ENCODE results near the gene CACNA1F.
"Not testable (repeated sequence)": the region's sequence is repeated elsewhere in the genome, so short reads cannot be mapped to it uniquely, and the experiment has no call there.

Gene CACNA1F

GRCh38 chrX:49192722-49193328 is 40.3 kb downstream of the CACNA1F start:
- DNase-seq: no peak

GRCh38 chrX:49191574-49192011 is 41.5 kb downstream of the CACNA1F start:
- no peak for DNase-seq

GRCh38 chrX:49190821-49191573 is 42.1 kb downstream of the CACNA1F start:
- DNase-seq: peak; percentile 96

GRCh38 chrX:49189606-49190005 is 43.5 kb downstream of the CACNA1F start:
- no peak for DNase-seq

- no peak for DNase-seq
These were observed 44.6 kb downstream of the CACNA1F start for GRCh38 chrX:49188468-49189076.

GRCh38 chrX:49187526-49187925 is 45.6 kb downstream of the CACNA1F start:
- DNase-seq: no peak

GRCh38 chrX:49187028-49187394 is 46.1 kb downstream of the CACNA1F start:
- no peak for DNase-seq

GRCh38 chrX:49186125-49187027 is 46.8 kb downstream of the CACNA1F start, which contains the start of gene PRICKLE3:
PRICKLE3 (minus strand) TSS chrX:49186373; CDS start chrX:49186297, 76 bp downstream.
- DNase-seq: peak; percentile 48

GRCh38 chrX:49184294-49185281 is 48.6 kb downstream of the CACNA1F start:
- peak; percentile 86 for DNase-seq

- no peak for DNase-seq
These were observed 49.3 kb downstream of the CACNA1F start for GRCh38 chrX:49183701-49184281.

GRCh38 chrX:49179358-49179757 is 53.8 kb downstream of the CACNA1F start:
- no peak for DNase-seq

- no peak for DNase-seq
These were observed 54.6 kb downstream of the CACNA1F start for GRCh38 chrX:49178537-49178936.

- no peak for DNase-seq
These were observed 55.2 kb downstream of the CACNA1F start for GRCh38 chrX:49177873-49178480.

- no peak for DNase-seq
These were observed 55.8 kb downstream of the CACNA1F start for GRCh38 chrX:49177338-49177833.

GRCh38 chrX:49176421-49177326 is 56.5 kb downstream of the CACNA1F start:
- DNase-seq: no peak

- DNase-seq: no peak
These were observed 57.5 kb downstream of the CACNA1F start for GRCh38 chrX:49175435-49176274.

- no peak for DNase-seq
These were observed 58.4 kb downstream of the CACNA1F start for GRCh38 chrX:49174723-49175122.

GRCh38 chrX:49173544-49173943 is 59.6 kb downstream of the CACNA1F start:
- DNase-seq: not testable (repeated sequence)
